Anterior cingulate cortex (tissue), 58 donors: ENCODE measurements around the gene CADPS.

Experiments
- DNase-seq, 58 donors: peaks; one replicate each; lab custom pipeline; 2025; lab: John Stamatoyannopoulos, UW

CADPS gene

GRCh38 chr3:62815981-62816380 lies 59.2 kb downstream of the CADPS start:
- DNase-seq, result no peak

- DNase-seq, result no peak
Measured at GRCh38 chr3:62812631-62813030, 62.6 kb downstream of the CADPS start.

- DNase-seq, result no peak
Measured at GRCh38 chr3:62811119-62811518, 64.1 kb downstream of the CADPS start.

GRCh38 chr3:62809369-62809768 lies 65.8 kb downstream of the CADPS start:
- no peak for DNase-seq

GRCh38 chr3:62805580-62806277 lies 69.5 kb downstream of the CADPS start:
- no peak for DNase-seq

GRCh38 chr3:62805106-62805505 lies 70.1 kb downstream of the CADPS start:
- DNase-seq, result no peak

- no peak for DNase-seq
Measured at GRCh38 chr3:62803276-62803675, 71.9 kb downstream of the CADPS start.

- DNase-seq, result no peak
Measured at GRCh38 chr3:62798000-62798399, 77.2 kb downstream of the CADPS start.

GRCh38 chr3:62797132-62797531 lies 78.1 kb downstream of the CADPS start:
- DNase-seq, result no peak

- no peak for DNase-seq
Measured at GRCh38 chr3:62795978-62796657, 79.1 kb downstream of the CADPS start.

GRCh38 chr3:62793946-62794345 lies 81.3 kb downstream of the CADPS start:
- DNase-seq, result no peak

GRCh38 chr3:62785384-62785783 lies 89.8 kb downstream of the CADPS start:
- no peak for DNase-seq

- DNase-seq, result no peak
Measured at GRCh38 chr3:62781121-62781520, 94.1 kb downstream of the CADPS start.

- no peak for DNase-seq
Measured at GRCh38 chr3:62777674-62778073, 97.5 kb downstream of the CADPS start.

GRCh38 chr3:62777130-62777529 lies 98.1 kb downstream of the CADPS start:
- no peak for DNase-seq

GRCh38 chr3:62774221-62774620 lies 101.0 kb downstream of the CADPS start:
- no peak for DNase-seq

GRCh38 chr3:62771331-62772072 lies 103.7 kb downstream of the CADPS start:
- no peak for DNase-seq

- DNase-seq, result no peak
Measured at GRCh38 chr3:62768896-62769295, 106.3 kb downstream of the CADPS start.

- DNase-seq, result no peak
Measured at GRCh38 chr3:62761711-62762110, 113.5 kb downstream of the CADPS start.

- DNase-seq, result no peak
Measured at GRCh38 chr3:62761311-62761710, 113.9 kb downstream of the CADPS start.

GRCh38 chr3:62758296-62759066 lies 116.7 kb downstream of the CADPS start:
- no peak for DNase-seq
